ENCODE measurements around the gene CEP19.

The CEP19 gene

GRCh38 chr3:196741249-196741889 lies 29.3 kb upstream of the CEP19 start:
- TF ChIP-seq CTCF (conservative IDR thresholded peaks at IDR 0.05; ENCODE audit: control insufficient read depth, insufficient read depth, low read depth, low read length): no peak
- no peak for DNase-seq (ENCODE audit: low read depth)
- H3K4me3 ChIP-seq (ENCODE audit: control insufficient read depth, low read depth, low read length): peak overlapping the region; percentile 77

- H3K4me3 ChIP-seq (ENCODE audit: control insufficient read depth, low read depth, low read length): peak overlapping the region; percentile 77
- DNase-seq (ENCODE audit: low read depth): peak; percentile 72
- TF ChIP-seq CTCF (conservative IDR thresholded peaks at IDR 0.05; ENCODE audit: control insufficient read depth, insufficient read depth, low read depth, low read length): no peak
These were observed 28.6 kb upstream of the CEP19 start for GRCh38 chr3:196740481-196741248.

- DNase-seq (ENCODE audit: low read depth): peak; percentile 79
- H3K4me3 ChIP-seq (ENCODE audit: control insufficient read depth, low read depth, low read length): peak within 1 kb of the TSS; percentile 77
- no peak for TF ChIP-seq CTCF (conservative IDR thresholded peaks at IDR 0.05; ENCODE audit: control insufficient read depth, insufficient read depth, low read depth, low read length)
These were observed 27.8 kb upstream of the CEP19 start, which contains the start of gene PAK2 for GRCh38 chr3:196739671-196740480. Gene PAK2 (plus strand): TSS chr3:196739857. CDS start chr3:196782647, 42,790 bp downstream.

- H3K4me3 ChIP-seq (ENCODE audit: control insufficient read depth, low read depth, low read length): no peak overlapping the region
- TF ChIP-seq CTCF (conservative IDR thresholded peaks at IDR 0.05; ENCODE audit: control insufficient read depth, insufficient read depth, low read depth, low read length): no peak
- no peak for DNase-seq (ENCODE audit: low read depth)
These were observed 25.6 kb upstream of the CEP19 start for GRCh38 chr3:196737655-196738054.

GRCh38 chr3:196736670-196737374 lies 24.8 kb upstream of the CEP19 start:
- no peak overlapping the region for H3K4me3 ChIP-seq (ENCODE audit: control insufficient read depth, low read depth, low read length)
- no peak for TF ChIP-seq CTCF (conservative IDR thresholded peaks at IDR 0.05; ENCODE audit: control insufficient read depth, insufficient read depth, low read depth, low read length)
- no peak for DNase-seq (ENCODE audit: low read depth)

GRCh38 chr3:196735751-196736150 lies 23.7 kb upstream of the CEP19 start:
- TF ChIP-seq CTCF (conservative IDR thresholded peaks at IDR 0.05; ENCODE audit: control insufficient read depth, insufficient read depth, low read depth, low read length): no peak
- DNase-seq (ENCODE audit: low read depth): peak; percentile 12
- H3K4me3 ChIP-seq (ENCODE audit: control insufficient read depth, low read depth, low read length): no peak overlapping the region
